Measurements from ENCODE around the gene MTSS2. TPM values are rescaled to one million over a fixed set of nuclear protein-coding genes. Genes with fewer than 3 reads are reported as not detected.

The MTSS2 gene
- total RNA-seq, 1 experiment from 2014 or later: 47.6 TPM

DNA sequence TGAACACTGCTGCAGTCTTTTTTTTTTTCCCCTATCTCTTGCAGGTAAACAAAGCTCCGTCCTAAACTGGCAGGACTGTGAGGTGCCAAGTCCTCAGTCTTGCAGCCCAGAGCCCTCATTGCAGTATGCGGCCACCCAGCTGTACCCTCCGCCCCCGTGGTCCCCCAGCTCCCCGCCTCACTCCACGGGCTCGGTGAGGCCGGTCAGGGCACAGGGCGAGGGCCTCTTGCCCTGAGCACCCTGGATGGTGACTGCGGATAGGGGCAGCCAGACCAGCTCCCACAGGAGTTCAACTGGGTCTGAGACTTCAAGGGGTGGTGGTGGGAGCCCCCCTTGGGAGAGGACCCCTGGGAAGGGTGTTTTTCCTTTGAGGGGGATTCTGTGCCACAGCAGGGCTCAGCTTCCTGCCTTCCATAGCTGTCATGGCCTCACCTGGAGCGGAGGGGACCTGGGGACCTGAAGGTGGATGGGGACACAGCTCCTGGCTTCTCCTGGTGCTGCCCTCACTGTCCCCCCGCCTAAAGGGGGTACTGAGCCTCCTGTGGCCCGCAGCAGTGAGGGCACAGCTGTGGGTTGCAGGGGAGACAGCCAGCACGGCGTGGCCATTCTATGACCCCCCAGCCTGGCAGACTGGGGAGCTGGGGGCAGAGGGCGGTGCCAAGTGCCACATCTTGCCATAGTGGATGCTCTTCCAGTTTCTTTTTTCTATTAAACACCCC, 25.7 kb downstream of the MTSS2 start:
- Histone ChIP-seq H3K4me3 (ENCODE audit: low read depth, low read length, poor library complexity, severe bottlenecking) (no peak overlapping the region), H3K36me3 (ENCODE audit: insufficient read depth, low read length, poor library complexity, severe bottlenecking) (peaks cover 21% of the 10 kb centered on the region), H3K4me1 (ENCODE audit: insufficient read depth, low read length, poor library complexity, severe bottlenecking) (no peaks in the 10 kb centered on the region), H3K27ac (ENCODE audit: low read depth, low read length, poor library complexity, severe bottlenecking) (no peak overlapping the region), H3K27me3 (replicated peaks; ENCODE audit: insufficient read depth, low read depth, low read length, poor library complexity) (no peaks in the 10 kb centered on the region), H3K9me3 (ENCODE audit: low read depth, low read length, poor library complexity, severe bottlenecking) (no peaks in the 10 kb centered on the region)
- POLR2A ChIA-PET (ENCODE audit: low non-redundant PET): no interaction called here
- intact Hi-C loops (cut with micrococcal nuclease; ENCODE audit: unreplicated experiment): loop anchor here (10.0 kb wide), 1 partner anchor 135 kb away; the partner anchor contains the start of genes COG4 and SF3B3
- DNase-seq (ENCODE audit: low spot score): no peak
- CTCF ChIA-PET: no interaction called here
- no TSS peak for BruUV-seq (replicated peaks)
- no peak for TF ChIP-seq EZH2 (IDR thresholded peaks at IDR 0.05; ENCODE audit: borderline replicate concordance, low read depth, low read length, poor library complexity, severe bottlenecking)
- TF ChIP-seq, protein P1, sequence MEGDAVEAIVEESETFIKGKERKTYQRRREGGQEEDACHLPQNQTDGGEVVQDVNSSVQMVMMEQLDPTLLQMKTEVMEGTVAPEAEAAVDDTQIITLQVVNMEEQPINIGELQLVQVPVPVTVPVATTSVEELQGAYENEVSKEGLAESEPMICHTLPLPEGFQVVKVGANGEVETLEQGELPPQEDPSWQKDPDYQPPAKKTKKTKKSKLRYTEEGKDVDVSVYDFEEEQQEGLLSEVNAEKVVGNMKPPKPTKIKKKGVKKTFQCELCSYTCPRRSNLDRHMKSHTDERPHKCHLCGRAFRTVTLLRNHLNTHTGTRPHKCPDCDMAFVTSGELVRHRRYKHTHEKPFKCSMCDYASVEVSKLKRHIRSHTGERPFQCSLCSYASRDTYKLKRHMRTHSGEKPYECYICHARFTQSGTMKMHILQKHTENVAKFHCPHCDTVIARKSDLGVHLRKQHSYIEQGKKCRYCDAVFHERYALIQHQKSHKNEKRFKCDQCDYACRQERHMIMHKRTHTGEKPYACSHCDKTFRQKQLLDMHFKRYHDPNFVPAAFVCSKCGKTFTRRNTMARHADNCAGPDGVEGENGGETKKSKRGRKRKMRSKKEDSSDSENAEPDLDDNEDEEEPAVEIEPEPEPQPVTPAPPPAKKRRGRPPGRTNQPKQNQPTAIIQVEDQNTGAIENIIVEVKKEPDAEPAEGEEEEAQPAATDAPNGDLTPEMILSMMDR (conservative IDR thresholded peaks at IDR 0.05; ENCODE audit: low read depth, low read length): no peak

DNA sequence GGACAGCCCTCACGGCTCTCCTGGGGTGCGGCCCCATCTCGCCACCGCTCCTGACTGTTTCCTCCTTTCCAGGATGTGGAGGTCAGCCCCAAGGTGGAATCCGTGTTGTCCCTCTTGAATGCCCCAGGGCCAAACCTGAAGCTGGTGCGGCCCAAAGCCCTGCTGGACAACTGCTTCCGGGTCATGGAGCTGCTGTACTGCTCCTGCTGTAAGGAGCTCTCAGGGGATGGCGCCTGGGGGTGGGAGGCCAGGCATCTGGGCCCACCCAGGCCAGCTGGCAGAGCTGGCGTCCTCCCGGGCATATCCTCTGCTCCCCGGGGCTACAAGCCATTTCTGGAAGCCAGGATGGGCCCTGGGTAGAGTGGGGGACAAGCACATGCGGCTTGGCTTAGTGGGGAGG, 26.3 kb downstream of the MTSS2 start:
- POLR2A ChIA-PET (ENCODE audit: low non-redundant PET): no interaction called here
- Histone ChIP-seq H3K4me3 (ENCODE audit: low read depth, low read length, poor library complexity, severe bottlenecking) (no peak overlapping the region), H3K27me3 (replicated peaks; ENCODE audit: insufficient read depth, low read depth, low read length, poor library complexity) (no peaks in the 10 kb centered on the region), H3K36me3 (ENCODE audit: insufficient read depth, low read length, poor library complexity, severe bottlenecking) (peaks cover 16% of the 10 kb centered on the region), H3K27ac (ENCODE audit: low read depth, low read length, poor library complexity, severe bottlenecking) (no peak overlapping the region), H3K9me3 (ENCODE audit: low read depth, low read length, poor library complexity, severe bottlenecking) (no peaks in the 10 kb centered on the region), H3K4me1 (ENCODE audit: insufficient read depth, low read length, poor library complexity, severe bottlenecking) (no peaks in the 10 kb centered on the region)
- no TSS peak for BruUV-seq (replicated peaks)
- intact Hi-C loops (cut with micrococcal nuclease; ENCODE audit: unreplicated experiment): loop anchor here (10.0 kb wide), 1 partner anchor 135 kb away; the partner anchor contains the start of genes COG4 and SF3B3
- TF ChIP-seq, protein P1 (conservative IDR thresholded peaks at IDR 0.05; ENCODE audit: low read depth, low read length): no peak
- TF ChIP-seq EZH2 (IDR thresholded peaks at IDR 0.05; ENCODE audit: borderline replicate concordance, low read depth, low read length, poor library complexity, severe bottlenecking): no peak
- CTCF ChIA-PET: no interaction called here
- no peak for DNase-seq (ENCODE audit: low spot score)

DNA sequence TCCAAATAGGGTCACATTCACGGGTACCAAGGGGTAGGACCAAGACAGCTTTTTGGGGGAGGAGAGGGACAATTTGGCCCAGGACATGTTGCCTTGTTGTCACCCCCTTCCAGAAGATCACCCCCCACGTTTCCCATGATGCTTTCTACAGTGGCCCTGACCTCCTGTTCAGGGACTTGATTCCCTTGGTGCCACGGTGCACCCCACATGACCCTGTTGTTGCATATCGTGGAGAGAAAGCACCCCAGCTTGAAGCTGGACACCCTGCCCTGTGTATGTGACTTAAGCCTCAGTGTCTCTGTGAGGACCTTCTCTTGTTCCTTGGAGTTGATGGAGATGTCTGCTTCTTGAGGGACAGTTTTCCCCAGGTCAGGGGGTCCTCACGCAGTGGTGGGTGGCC, 26.9 kb downstream of the MTSS2 start:
- no peak overlapping the region for H3K4me3 ChIP-seq (ENCODE audit: low read depth, low read length, poor library complexity, severe bottlenecking)
- H3K4me1 ChIP-seq (ENCODE audit: insufficient read depth, low read length, poor library complexity, severe bottlenecking): no peaks in the 10 kb centered on the region
- POLR2A ChIA-PET (ENCODE audit: low non-redundant PET): no interaction called here
- no peak for DNase-seq (ENCODE audit: low spot score)
- TF ChIP-seq, protein P1 (conservative IDR thresholded peaks at IDR 0.05; ENCODE audit: low read depth, low read length): no peak
- no peak for TF ChIP-seq EZH2 (IDR thresholded peaks at IDR 0.05; ENCODE audit: borderline replicate concordance, low read depth, low read length, poor library complexity, severe bottlenecking)
- intact Hi-C loops (cut with micrococcal nuclease; ENCODE audit: unreplicated experiment): loop anchor here (10.0 kb wide), 1 partner anchor 134 kb away; the partner anchor contains the start of genes COG4 and SF3B3
- H3K36me3 ChIP-seq (ENCODE audit: insufficient read depth, low read length, poor library complexity, severe bottlenecking): peaks cover 9% of the 10 kb centered on the region
- CTCF ChIA-PET: no interaction called here
- H3K27ac ChIP-seq (ENCODE audit: low read depth, low read length, poor library complexity, severe bottlenecking): no peak overlapping the region
- H3K9me3 ChIP-seq (ENCODE audit: low read depth, low read length, poor library complexity, severe bottlenecking): no peaks in the 10 kb centered on the region
- H3K27me3 ChIP-seq (replicated peaks; ENCODE audit: insufficient read depth, low read depth, low read length, poor library complexity): no peaks in the 10 kb centered on the region
- BruUV-seq (replicated peaks): no TSS peak
